Gastrocnemius medialis (tissue), 4 donors: ENCODE data around the gene COL4A5.

Source experiments
- CTCF ChIP-seq, 5 experiments: fragments of 450-650 bp in 3 of 5; fragments of 200-600 bp in 2 of 5; sonication (generic) in 2 of 5; IDR thresholded peaks in 4 of 5; conservative IDR thresholded peaks in 1 of 5; 1 replicate in 4 of 5; 2 replicates in 1 of 5; pipeline ENCODE4 v1.5.1; 2016 to 2019; ENCODE audit warnings: antibody characterized with exemption in 5 of 5, mild to moderate bottlenecking in 3 of 5, moderate library complexity in 3 of 5
- POLR2A ChIP-seq, 2 donors: fragments of 450-650 bp; IDR thresholded peaks; one replicate each; pipeline ENCODE4 v1.6.1; 2017; ENCODE audit warnings: antibody characterized with exemption in 2 of 2, mild to moderate bottlenecking in 2 of 2, moderate library complexity in 2 of 2

- no peak for TF ChIP-seq POLR2A (IDR thresholded peaks at IDR 0.05)
- no peak for TF ChIP-seq CTCF (IDR thresholded peaks at IDR 0.05 in 4 of 5, conservative IDR thresholded peaks at IDR 0.05 in 1 of 5)
These were observed 40.0 kb upstream of the COL4A5 start for GRCh38 chrX:108399418-108400165.
